Activated naive CD4-positive, alpha-beta T cell (primary cell): ENCODE measurements around the gene LIN7B.
A peak's percentile ranks its signal among the peaks of the same experiment; 100 is the strongest.

Source experiments
- DNase-seq, 4 experiments: peaks; one replicate each; lab custom pipeline; 2025; lab: John Stamatoyannopoulos, UW

Gene LIN7B

DNA sequence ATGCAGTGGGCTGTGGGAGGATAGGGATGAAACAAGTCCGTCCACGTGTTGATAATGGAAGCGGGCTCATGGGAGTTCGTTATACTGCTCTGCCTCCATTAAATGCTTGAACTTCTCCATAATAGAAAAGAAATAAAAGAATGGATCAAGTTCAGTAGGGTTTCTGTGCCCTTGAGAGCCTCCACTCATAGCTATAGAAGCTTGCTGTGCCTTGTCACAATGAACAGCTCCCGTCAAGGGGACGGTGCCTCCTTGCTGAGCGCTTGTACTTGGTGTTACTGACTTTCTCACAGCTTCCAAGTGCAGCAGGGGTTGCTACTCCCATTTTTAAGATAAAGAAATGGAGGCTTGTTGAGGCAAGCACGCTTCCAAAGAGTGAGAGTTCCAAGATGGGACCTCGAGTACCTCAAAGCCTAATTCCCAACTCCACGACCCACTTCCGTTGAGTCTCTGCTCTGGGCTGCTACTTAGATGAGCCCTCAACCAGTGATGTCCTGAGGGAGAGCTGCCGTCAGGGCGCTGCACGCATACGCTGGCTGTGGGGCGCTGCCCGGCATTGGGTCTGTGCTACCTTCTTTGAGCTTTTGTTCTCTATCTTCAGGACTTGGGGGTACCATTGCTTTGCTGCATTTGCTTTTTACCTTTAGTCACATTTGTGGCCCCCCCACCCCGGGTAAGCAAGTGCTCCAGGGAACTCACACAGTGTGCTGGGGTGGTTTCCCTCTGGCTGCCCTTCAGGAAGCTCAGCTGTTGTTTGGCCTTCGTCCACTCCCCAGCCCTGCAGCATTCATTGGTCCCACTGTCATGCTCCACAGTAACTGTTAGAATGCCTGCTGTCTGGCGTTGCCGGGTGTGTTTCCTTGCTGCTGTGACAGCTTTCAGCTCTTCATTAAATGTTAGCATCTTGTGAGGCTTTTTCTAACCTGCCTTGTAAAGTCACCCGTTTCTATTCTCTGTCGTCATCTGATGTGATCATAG, 19.4 kb upstream of the LIN7B start:
- no peak for DNase-seq

DNA sequence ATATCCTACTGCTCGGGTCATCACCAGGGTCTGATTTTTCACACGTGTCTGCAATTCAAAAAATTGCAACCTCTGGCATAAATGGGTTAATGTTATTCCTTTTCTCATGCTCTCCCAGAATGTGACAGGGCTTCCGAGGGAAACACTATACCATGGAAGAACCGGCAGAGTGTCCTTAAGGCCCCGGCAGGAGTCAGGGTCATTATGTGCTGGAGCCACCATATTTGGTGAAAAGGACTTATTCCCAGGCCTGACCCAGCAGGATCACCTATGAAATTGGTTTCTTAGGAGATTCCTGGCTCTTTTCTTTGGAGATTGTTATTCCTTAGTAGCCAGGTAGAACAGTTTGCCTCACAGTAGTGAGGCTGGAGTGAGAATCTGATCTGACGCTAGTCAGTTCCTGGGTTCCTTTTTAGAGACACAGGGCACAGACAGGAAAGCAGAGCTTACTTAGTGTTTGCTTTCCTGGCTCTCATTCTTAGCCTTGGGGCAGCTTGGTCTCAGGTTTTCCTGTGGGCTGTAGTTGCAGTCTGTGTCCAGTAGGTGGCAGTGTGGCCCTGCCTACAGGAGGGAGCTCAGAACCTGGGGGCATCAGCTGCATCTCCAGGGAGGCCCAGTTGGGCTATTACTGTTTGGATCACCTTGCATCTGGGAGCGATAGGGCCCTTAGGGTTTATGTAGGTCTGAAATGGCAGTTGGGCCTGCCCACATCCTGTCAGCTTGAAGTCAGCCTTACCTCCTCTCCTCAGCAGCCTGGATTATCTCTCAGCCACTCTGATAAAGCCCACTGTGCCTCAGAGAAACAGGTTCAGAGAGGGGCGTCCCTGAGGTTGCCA, 16.5 kb upstream of the LIN7B start:
- peak; percentile 35 to 51 (median 46) for DNase-seq

DNA sequence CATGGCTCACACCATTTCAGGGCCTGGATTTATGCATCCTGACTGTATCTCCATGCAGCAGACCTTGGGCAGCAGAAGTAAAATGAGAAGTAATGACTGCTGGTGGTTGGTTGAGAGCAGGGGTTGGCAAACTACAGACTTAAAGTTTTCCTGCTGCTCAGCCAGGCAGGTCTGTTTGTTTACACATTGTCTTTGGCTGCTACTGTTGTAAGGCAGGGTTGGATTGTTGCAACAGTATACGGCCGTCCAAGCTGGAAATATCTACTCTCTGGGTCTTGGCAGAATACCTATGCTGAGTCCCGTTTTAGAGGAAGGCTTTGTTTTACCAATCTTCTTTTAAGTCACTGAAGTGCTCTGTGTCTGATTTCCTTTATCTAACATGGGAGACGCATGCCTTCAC, 15.4 kb upstream of the LIN7B start:
- DNase-seq, result no peak

DNA sequence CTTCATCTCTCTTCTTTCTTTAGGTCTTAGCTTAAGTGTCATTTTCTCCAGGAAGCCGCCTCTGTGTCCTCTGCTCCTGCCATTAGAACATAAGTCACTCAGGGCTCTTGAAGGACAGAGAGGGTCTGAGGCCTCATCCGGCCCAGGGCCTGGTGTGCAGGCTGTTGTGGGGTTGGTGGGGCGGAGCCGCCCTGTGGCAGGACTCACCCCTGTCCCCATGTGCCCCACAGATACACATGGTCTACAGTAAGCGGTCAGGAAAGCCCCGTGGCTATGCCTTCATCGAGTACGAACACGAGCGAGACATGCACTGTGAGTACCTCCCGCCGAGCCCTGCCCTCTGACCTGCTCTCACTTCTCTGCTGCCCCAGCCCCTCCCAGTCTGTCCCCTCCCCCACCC, 13.0 kb upstream of the LIN7B start:
- no peak for DNase-seq

DNA sequence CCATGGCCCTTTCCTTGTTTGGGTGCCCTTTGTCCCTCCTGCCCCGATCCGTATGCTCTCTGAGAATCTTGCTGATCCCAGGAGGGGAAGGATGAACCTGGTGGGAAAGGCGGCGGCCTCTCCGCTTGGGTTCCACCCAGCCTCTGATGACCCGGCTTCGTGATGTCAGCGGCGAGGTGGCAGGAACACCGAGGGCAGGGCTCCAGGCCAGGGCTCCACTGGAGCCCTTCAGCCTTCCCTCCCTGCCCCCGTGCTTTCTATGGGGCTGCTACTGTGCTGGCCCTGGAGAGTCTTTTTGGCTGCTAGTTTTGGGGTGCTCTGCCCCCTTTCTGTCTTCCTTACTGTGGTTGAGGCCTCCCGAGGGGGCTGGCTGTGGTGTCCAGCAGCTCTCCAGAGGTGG, 11.9 kb upstream of the LIN7B start:
- DNase-seq, result no peak

DNA sequence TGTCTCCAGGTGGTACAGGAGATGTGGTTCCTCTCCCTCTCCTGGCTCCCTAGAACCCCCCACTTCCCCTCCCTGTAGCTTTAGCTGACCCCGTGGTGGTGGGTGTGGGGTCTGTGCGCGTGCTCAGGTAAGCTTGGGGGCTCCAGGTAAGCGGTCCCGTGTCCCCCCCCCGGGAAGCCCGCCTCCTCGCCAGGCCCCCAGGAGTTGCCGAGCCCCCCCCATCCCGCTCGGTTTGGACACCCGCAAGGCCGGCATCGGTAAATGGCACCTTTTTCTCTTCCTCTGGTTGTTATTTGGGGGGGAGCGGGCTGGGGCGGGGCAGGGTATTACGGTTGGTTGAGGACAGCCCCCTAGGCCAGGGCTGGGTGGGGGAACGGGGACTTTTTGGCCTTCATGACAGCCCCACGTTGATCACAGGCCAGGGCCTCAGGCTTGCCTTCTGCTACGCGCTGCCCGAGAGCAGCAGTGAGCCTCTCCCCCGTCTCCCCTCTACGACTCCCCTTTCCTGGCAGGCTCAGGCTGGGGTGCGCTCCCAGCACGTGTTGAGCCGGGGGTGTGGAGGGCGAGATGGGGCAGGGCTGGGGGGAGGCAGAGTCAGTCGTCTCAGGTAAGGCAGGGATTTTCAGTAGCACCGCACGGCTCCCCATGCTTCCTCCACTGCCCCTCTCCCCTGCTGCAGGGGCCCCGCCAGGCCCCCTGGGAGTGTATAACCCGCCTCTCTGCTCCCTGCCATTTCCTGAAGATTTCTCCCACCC, 10.7 kb upstream of the LIN7B start:
- no peak for DNase-seq

DNA sequence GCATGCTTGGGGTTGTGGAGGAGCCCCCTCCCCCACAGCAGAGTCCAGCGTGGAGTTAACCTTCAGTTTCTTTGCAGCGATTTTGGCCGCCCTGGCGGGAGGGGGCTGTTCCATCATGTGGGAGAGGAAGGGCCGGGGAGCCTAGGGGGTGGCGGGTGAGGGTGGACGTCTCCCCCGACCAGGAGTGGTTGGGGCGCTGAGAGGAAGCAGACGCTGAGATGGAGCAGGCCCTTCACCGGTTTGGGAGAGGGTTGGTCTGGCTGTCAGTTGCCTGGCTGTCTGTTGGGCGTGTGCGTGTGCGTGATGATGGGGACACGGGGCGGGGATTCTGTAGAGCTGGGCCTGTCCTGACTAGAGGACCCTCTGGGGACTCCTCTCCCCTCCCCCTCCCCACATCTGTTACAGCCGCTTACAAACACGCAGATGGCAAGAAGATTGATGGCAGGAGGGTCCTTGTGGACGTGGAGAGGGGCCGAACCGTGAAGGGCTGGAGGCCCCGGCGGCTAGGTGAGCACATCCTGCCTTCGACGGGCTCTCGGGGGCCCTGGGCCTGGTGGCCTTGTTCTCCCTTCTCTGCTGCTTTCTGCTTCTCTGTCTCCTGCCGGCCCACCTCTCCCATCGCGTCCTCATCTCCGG, 9.8 kb upstream of the LIN7B start:
- DNase-seq, result no peak

DNA sequence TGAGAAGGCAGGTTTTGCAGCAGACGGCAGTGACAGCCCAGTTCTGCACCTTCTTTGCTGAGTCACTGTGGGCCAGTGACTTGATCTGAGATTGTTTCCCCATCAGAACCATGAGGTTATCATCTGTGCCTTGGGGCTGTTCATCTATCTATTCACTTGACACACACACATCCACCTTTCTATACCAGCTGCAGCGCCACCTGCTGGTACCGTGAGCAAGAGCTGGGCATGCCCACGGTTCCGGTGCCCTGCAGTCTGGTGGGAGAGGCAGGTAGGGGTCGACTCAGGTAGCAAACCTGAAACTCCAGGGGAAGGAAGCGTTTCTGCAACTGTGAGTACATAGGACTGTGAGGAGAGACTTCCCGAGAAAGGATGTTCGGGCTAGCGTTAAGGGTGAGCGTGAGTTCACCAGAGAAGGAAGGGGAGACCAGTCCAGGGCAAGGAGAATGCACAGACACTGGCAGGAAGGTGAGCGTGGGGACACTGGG, 7.5 kb upstream of the LIN7B start:
- peak; percentile 16 to 64 (median 36) for DNase-seq

DNA sequence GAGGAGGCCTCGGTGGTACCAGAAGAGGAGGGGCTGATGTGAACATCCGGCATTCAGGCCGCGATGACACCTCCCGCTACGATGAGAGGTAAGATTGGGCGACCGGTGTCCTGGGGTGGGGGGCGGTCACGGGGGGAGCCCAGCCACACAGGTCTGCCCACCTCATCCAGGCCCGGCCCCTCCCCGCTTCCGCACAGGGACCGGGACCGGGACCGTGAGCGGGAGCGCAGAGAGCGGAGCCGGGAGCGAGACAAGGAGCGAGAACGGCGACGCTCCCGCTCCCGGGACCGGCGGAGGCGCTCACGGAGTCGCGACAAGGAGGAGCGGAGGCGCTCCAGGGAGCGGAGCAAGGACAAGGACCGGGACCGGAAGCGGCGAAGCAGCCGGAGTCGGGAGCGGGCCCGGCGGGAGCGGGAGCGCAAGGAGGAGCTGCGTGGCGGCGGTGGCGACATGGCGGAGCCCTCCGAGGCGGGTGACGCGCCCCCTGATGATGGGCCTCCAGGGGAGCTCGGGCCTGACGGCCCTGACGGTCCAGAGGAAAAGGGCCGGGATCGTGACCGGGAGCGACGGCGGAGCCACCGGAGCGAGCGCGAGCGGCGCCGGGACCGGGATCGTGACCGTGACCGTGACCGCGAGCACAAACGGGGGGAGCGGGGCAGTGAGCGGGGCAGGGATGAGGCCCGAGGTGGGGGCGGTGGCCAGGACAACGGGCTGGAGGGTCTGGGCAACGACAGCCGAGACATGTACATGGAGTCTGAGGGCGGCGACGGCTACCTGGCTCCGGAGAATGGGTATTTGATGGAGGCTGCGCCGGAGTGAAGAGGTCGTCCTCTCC, 6.3 kb upstream of the LIN7B start:
- no peak for DNase-seq

DNA sequence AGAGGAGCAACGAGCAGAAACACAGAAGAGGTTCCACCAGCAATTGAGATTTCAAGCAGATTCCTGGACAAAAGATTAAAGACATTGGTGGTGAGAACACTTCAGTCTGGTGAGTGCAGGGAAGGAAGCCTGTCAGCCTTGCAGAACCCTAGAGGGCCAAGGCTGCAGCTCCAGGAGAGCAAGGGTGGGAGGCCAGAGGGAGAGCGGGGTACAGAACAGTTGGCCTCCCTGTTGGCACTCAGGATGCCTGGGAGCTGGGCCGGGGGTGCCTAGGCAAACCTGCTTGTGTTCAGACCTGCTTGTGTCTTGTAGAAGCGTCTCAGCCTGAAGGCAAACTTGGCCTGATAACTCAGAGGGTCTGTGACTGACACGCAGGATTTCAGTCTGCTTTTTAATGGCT, 5.1 kb upstream of the LIN7B start:
- no peak for DNase-seq

DNA sequence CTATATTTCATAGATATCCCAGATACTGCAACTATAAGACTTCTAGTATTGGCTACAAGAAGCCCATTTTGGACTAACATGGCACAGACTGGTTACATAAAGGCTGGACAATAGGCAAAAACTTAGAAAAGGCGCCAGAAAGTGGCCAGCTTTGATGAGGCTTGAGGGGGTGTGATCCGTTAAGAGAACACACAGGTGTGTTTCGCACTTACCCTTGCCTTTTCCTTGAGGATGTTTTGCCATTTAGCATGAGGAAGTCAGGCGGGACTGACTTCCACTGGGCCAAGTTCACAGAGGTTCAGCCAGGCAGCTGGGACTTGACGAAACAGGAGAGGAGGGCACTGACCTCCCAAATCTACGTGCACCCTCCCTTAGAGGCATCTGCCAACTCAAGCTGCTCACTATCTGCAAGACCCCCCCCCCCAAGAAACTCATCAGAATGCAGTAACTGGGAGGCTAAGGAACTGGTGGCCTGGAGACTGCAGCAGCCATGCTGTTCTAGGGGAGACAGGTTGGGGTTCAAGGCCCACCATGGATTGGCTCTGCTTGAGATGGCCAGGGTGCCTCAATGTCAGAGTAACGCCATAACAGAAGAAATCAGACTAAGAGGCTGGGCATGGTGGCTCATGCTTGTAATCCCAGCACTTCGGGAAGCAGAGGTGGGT, 4.5 kb upstream of the LIN7B start:
- DNase-seq, result no peak

DNA sequence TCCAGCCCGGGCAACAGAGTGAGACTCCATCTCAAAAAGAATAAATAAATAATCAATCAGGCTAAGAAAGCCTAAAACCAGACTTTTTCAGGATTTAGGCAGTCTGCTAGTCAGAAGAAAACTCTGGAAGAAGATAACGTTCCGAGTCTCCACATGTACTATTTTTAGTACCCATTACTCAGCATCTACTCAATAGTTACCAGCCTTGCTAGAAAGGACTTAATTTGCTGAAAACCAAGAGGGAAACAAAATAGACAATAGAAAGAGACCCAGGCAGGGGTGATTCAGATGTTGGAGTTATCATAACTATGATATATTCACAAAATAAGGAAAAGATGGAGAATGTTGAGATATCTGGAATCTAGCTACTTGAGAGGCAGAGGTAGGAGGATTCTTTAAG, 3.6 kb upstream of the LIN7B start:
- DNase-seq, result no peak

DNA sequence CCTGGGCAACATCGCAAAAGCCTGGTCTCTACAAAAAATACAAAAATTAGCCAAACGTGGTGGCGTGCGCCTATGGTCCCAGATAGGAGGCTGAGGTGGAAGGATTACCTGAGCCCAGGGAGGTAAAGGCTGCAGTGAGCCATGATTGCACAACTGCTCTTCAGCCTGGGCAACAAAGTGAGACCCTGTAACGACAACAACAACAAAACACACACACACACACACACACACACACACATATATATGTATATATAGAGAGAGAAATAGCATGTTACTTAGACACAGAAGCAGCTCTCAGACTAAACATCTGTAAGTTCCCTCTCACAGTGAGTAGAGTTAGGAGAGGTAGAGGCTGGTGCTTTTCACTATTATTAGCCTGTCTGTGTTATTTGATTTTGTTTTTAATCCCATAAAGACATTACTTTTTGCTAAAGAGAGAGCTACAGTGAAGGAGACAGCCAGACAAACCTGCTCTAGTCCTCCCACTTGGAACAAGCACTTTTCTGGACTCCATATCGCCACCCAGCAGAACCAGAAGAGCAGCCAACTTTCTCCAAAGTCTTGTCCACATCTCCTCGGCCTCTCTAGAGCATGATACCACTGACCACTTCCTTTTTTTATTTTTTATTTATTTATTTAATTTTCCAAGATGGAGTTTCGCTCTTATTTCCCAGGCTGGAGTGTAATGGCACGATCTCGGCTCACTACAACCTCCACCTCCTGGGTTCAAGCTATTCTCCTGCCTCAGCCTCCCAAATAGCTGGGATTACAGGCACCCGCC, 2.8 kb upstream of the LIN7B start:
- DNase-seq, result no peak

DNA sequence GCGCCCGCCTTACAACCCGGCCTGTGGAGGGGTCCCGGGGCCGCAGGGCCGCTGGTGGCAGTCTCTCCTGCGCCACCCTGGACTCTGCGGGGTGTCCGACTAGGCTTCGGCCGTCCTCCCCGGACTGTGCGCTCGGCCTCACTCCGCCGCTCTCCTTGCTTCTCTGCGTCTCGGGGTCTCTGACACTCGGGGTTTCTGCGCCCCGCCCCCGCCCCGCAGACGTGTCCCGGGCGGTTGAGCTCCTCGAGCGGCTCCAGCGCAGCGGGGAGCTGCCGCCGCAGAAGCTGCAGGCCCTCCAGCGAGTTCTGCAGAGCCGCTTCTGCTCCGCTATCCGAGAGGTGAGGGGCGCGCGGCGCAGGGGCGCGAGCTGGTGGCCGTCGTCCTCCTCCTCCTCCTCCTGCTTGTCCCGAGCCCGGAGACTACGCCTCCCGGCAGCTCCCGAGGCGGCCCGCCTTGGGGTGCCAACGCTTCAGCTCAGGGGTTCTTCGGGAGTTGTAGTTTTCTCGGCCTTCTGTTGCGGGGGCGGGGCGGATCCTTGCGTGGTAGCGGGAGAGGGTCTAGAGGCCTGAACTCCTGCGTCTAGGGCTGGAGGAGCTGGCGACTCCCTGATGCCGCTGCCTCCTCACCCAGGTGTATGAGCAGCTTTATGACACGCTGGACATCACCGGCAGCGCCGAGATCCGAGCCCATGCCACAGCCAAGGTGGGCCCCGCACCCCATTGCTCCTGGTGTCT, 627 bp downstream of the LIN7B start:
- DNase-seq, result peak in 2 of 4 experiments; percentile 11 to 49

DNA sequence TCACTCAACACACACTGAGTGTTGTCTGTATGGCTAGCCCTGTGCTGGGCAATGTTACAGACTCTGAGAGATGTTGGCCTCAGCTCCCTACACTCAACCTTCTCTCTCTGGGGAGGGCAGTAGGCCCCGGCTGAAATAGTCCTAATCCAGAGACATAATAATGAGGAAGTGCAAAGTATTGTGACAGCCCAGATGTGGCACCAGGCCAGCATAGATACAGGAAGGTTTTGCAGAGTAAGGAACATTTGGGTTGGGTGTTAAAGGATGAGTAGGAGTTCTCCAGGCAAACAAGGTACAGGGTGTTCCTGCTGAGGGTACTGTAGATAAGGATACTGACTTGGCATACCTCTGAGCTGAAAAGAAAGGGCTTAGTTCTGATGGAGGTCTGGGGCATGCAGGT, 2.4 kb downstream of the LIN7B start:
- DNase-seq, result no peak

DNA sequence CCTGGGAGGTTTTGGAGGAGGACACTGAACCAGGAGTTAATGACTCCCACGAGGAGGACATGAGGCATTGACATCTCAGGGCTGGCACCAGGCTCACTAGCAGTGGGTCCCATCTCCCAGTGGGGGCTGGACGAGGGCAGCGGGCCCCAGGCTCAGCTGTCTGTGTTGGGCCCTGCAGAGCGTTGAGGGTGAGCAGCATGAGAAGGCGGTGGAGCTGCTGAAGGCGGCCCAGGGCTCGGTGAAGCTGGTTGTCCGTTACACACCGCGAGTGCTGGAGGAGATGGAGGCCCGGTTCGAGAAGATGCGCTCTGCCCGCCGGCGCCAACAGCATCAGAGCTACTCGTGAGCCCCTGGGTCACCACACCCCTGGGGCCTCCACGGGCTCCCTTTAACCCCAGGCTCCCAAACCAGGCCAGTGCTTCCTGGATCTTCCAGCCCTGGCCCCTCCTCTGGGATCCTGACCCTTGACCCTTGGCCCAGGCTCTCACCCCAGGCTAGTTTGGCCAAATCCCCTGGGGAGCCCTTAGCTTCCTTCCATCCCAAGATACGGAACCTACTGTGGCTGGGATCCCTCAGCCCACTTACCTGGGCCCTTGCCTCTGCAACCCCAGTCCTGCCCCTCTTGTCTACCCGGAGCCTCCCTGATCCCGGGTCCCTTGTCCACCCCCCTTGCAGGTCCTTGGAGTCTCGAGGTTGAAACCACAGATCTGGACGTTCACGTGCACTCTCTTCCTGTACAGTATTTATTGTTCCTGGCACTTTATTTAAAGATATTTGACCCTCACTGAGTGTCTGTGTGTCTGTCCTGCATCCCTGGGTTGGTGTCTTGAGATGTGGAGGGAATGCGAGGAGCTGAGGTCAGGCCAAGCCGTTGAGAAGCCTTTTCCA, 3.8 kb downstream of the LIN7B start:
- no peak for DNase-seq

DNA sequence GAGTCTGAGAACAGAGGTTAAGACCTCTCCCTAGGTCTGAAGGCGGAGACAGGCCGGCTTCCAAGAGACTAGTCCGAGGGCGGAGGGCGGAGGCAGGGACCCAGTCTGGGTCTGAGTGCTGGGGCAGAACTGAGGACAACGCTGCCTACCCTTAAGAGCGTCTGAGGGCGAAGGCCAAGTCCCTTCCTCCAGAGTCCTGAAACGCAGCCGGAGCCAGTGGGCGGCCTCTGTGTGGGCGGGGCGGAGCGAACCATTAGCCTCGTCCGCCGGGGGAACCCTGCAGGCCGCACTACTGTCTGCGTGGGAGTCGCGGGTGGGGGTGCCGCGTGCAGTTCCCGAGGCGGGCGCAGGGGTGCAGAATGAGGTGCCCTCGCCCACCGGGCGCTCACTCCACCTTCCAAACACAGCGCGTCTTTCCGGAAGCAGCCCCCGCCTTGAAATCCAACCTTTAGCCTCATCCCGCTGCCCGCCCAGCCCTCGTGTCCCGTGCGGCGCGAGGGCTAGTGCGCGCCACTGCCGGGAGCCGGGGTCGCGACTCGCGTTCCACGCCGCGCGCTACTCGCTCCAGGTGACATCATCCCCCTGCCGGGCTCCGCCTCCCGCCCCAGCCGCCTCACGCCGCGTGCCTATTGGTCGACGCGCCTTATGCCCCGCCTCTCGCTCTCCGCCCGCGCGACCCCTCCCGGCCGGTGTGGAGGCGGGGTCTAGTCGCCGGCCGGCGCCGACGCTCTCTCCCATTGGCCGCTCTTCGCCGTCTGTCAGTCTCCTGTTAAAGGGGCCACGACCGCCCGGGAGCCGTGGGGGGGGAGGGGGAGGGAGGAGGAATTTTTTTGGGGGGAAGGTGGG, 4.6 kb downstream of the LIN7B start, which contains the start of gene C19orf73:
Gene C19orf73 (minus strand): TSS at position 579 of the 846 bp plus-strand sequence. CDS start 121 bp downstream, at position 458.
- peak; percentile 88 to 95 (median 90) for DNase-seq
